Measurements from ENCODE around the gene DCAF11. TPM values are rescaled to one million over a fixed set of nuclear protein-coding genes. Genes with fewer than 3 reads are reported as not detected.

The DCAF11 gene
- total RNA-seq, 1 experiment from 2014 or later, result 52.7 TPM

GRCh38 chr14:24143511-24143910 lies 28.9 kb downstream of the DCAF11 start:
- no peaks in the 10 kb centered on the region for H4K20me1 ChIP-seq (ENCODE audit: insufficient read depth)
- H3K27ac ChIP-seq, result no peak overlapping the region
- ChIA-PET POLR2A (ENCODE audit: unreplicated experiment) (no interaction called here), CTCF (no interaction called here)
- H3K36me3 ChIP-seq (ENCODE audit: low read depth), result no peaks in the 10 kb centered on the region
- TF ChIP-seq EZH2 (IDR thresholded peaks at IDR 0.05; ENCODE audit: low read depth) (no peak), CTCF (conservative IDR thresholded peaks at IDR 0.05) (no peak)
- DNase-seq, result no peak
- H2AFZ ChIP-seq, result no peak overlapping the region
- H3K4me3 ChIP-seq, result no peak overlapping the region
- peaks cover 10% of the 10 kb centered on the region for H3F3A ChIP-seq (ENCODE audit: insufficient read depth, low read depth)
- peaks cover 42% of the 10 kb centered on the region for H3K79me2 ChIP-seq (ENCODE audit: low read depth)
- H3K4me2 ChIP-seq, result no peak overlapping the region
- BruUV-seq (replicated peaks), result no TSS peak
- no peaks in the 10 kb centered on the region for H3K9me2 ChIP-seq (ENCODE audit: insufficient read depth)
- intact Hi-C loops (cut with micrococcal nuclease; ENCODE audit: unreplicated experiment), result no loop called here
- no peaks in the 10 kb centered on the region for H3K9me3 ChIP-seq (ENCODE audit: insufficient read depth, low read depth)
- H3K27me3 ChIP-seq (ENCODE audit: insufficient read depth, low read depth), result no peaks in the 10 kb centered on the region
- H3K4me1 ChIP-seq (replicated peaks; ENCODE audit: insufficient read depth), result peaks cover 21% of the 10 kb centered on the region

DNA sequence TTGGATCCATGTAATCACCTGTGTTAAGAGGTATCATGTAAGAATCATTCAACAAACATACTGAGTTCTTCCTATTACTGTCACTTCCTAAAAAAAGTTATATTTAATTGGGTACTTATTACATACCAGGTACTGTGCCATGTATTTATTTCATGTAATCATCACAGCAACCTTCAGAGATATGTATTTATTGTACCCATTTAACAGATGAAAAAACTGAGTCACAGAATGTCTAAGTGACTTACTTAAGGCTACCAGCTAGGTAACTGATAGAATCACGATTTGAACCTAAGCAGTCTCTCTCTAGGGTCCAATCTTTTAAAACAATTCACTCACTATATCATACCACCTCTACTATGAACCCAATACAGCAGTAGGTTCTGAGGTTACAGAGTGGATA lies 29.9 kb downstream of the DCAF11 start:
- POLR2A ChIA-PET (ENCODE audit: unreplicated experiment), result no interaction called here
- no peak for TF ChIP-seq CTCF (conservative IDR thresholded peaks at IDR 0.05)
- no peak for TF ChIP-seq EZH2 (IDR thresholded peaks at IDR 0.05; ENCODE audit: low read depth)
- H3K4me1 ChIP-seq (replicated peaks; ENCODE audit: insufficient read depth), result peaks cover 21% of the 10 kb centered on the region
- H3F3A ChIP-seq (ENCODE audit: insufficient read depth, low read depth), result peaks cover 10% of the 10 kb centered on the region
- no peak overlapping the region for H3K4me2 ChIP-seq
- H3K4me3 ChIP-seq, result no peak overlapping the region
- peaks cover 41% of the 10 kb centered on the region for H3K79me2 ChIP-seq (ENCODE audit: low read depth)
- no peak for DNase-seq
- H3K9me2 ChIP-seq (ENCODE audit: insufficient read depth), result no peaks in the 10 kb centered on the region
- no TSS peak for BruUV-seq (replicated peaks)
- H2AFZ ChIP-seq, result no peak overlapping the region
- CTCF ChIA-PET, result no interaction called here
- no peaks in the 10 kb centered on the region for H3K9me3 ChIP-seq (ENCODE audit: insufficient read depth, low read depth)
- no peak overlapping the region for H3K27ac ChIP-seq
- H4K20me1 ChIP-seq (ENCODE audit: insufficient read depth), result no peaks in the 10 kb centered on the region
- H3K27me3 ChIP-seq (ENCODE audit: insufficient read depth, low read depth), result no peaks in the 10 kb centered on the region
- intact Hi-C loops (cut with micrococcal nuclease; ENCODE audit: unreplicated experiment), result no loop called here
- H3K36me3 ChIP-seq (ENCODE audit: low read depth), result no peaks in the 10 kb centered on the region

DNA sequence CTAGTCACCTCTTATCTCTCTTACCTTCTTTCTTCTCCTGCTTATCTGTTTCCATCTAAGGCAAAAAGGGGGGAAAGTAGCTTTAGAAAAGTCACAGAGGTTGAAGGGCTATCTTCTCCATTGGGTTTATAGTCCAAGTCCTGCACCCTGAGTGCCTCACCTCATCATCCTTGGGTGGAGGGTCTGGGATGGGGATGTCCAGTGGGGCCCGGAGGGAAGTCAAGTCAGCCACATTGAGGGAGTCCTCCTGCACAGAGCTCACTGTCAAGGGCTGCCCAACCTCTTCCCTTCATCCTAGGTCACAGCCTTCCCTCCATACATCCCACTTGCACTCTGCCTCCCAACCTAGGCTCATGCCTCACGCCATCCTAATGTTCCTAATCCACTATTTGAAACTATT lies 30.6 kb downstream of the DCAF11 start:
- Histone ChIP-seq H3K9me2 (ENCODE audit: insufficient read depth) (no peaks in the 10 kb centered on the region), H3K27me3 (ENCODE audit: insufficient read depth, low read depth) (no peaks in the 10 kb centered on the region), H3K27ac (no peak overlapping the region), H3K9me3 (ENCODE audit: insufficient read depth, low read depth) (no peaks in the 10 kb centered on the region), H3F3A (ENCODE audit: insufficient read depth, low read depth) (peaks cover 10% of the 10 kb centered on the region), H3K4me3 (peak overlapping the region; percentile 63; the same call in 1 of the 2 replicates), H3K4me1 (replicated peaks; ENCODE audit: insufficient read depth) (peaks cover 15% of the 10 kb centered on the region), H3K36me3 (ENCODE audit: low read depth) (no peaks in the 10 kb centered on the region; the same call in 1 of the 2 replicates), H3K79me2 (ENCODE audit: low read depth) (peaks cover 37% of the 10 kb centered on the region), H3K4me2 (peak overlapping the region; percentile 93), H2AFZ (no peak overlapping the region), H4K20me1 (ENCODE audit: insufficient read depth) (no peaks in the 10 kb centered on the region)
- TF ChIP-seq CTCF (conservative IDR thresholded peaks at IDR 0.05) (no peak), EZH2 (IDR thresholded peaks at IDR 0.05; ENCODE audit: low read depth) (no peak)
- CTCF ChIA-PET, result interaction anchor here (0.6 kb wide), 2 partner anchors 11 to 53 kb away, joined by 4 to 5 read pairs; no protein-coding TSS in a partner anchor
- no TSS peak for BruUV-seq (replicated peaks)
- intact Hi-C loops (cut with micrococcal nuclease; ENCODE audit: unreplicated experiment), result no loop called here
- POLR2A ChIA-PET (ENCODE audit: unreplicated experiment), result interaction anchor here (0.6 kb wide), 1 partner anchor 8 kb away, joined by 5 read pairs; no protein-coding TSS in a partner anchor
- no peak for DNase-seq

All from PC-9 (cell line).